Liver (tissue), 3 donors: ENCODE data around the gene PPP3CA.

ENCODE experiments used
- CTCF ChIP-seq: fragments of 150-350 bp; IDR thresholded peaks from 2 replicates; pipeline ENCODE4 v1.5.1; 2017; ENCODE audit warnings: improper control_type of control experiment, low read depth, low read length; ENCODE audit not compliant: missing input control
- REST ChIP-seq: IDR thresholded peaks from 2 replicates; pipeline ENCODE4 v1.6.1; 2016; ENCODE audit warnings: antibody characterized with exemption, mild to moderate bottlenecking
- TF ChIP-seq, protein P1 (sequence below): IDR thresholded peaks from 2 replicates; pipeline ENCODE4 v1.6.1; 2016; ENCODE audit warnings: antibody characterized with exemption
- donor health status: healthy.
- donor health status: healthy.

- TF ChIP-seq, protein P1, sequence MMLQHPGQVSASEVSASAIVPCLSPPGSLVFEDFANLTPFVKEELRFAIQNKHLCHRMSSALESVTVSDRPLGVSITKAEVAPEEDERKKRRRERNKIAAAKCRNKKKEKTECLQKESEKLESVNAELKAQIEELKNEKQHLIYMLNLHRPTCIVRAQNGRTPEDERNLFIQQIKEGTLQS, result no peak
- TF ChIP-seq CTCF (no peak), REST (no peak)
Measured at GRCh38 chr4:101064541-101065180, 282.7 kb downstream of the PPP3CA start.
